HCT116 (cell line): ENCODE data around the gene SIPA1L3. TPM values are rescaled to one million over a fixed set of nuclear protein-coding genes. Genes with fewer than 3 reads are reported as not detected.

Experiments used
- ATAC-seq: fragments of 200-7000 bp; cut with Tn5 transposase; 2 replicates; pipeline ENCODE4 v1.9.1; 2020; ENCODE audit warnings: mild to moderate bottlenecking, moderate library complexity
- BruUV-seq: library from RNA; stranded (reverse); fragments of 400-500 nt; replicated peaks from 2 replicates; lab custom pipeline; 2021; lab: Mats Ljungman, UMichigan
- CTCF ChIA-PET: fragments of 300-600 bp; sonication (Branson Sonifier 250); formaldehyde crosslinking; loops from one replicate; lab custom pipeline; 2021; ENCODE audit warnings: antibody characterized with exemption; lab: Charles Lee
- POLR2A ChIA-PET: fragments of 300-600, 350-600 bp; sonication (Branson Sonifier 250); formaldehyde crosslinking; loops from one replicate; lab custom pipeline; 2021; ENCODE audit warnings: antibody characterized with exemption; lab: Charles Lee
- RAD21 ChIA-PET, 2 experiments: fragments of 300-600 bp; sonication (Branson Sonifier 250); formaldehyde crosslinking; loops; one replicate each; lab custom pipeline; 2023; ENCODE audit warnings: low total read pairs in 2 of 2; ENCODE audit not compliant: uncharacterized antibody in 2 of 2, unreplicated experiment in 2 of 2, low non-redundant PET in 1 of 2; lab: Charles Lee
- DNase-seq: peaks from one replicate; pipeline ENCODE4 v3.0.0-alpha.2; 2010; ENCODE audit warnings: low read depth, low spot score
- H2AFZ ChIP-seq: fragments of 200-600 bp; shearing (Covaris generic), sonication (generic); 2 replicates; pipeline ENCODE4 v1.6.1; 2017; ENCODE audit warnings: low read depth, mixed run types, mixed read lengths, antibody characterized with exemption, low read length; ENCODE audit not compliant: poor library complexity, severe bottlenecking
- H3K27ac ChIP-seq: 2 replicates; pipeline ENCODE4 v1.5.1; 2012; ENCODE audit warnings: low read depth, low read length
- H3K27me3 ChIP-seq: fragments of 200-600 bp; sonication (generic); 2 replicates; pipeline ENCODE4 v1.6.1; 2016; ENCODE audit warnings: mixed run types, low read length, mixed read lengths; ENCODE audit not compliant: insufficient read depth
- H3K36me3 ChIP-seq, 2 experiments: fragments of 200-500 bp in 1 of 2; fragments of 200-600 bp in 1 of 2; sonication (Bioruptor generic) in 1 of 2; sonication (generic) in 1 of 2; 2 replicates each; pipeline versions ENCODE4 v1.5.1 to v1.6.1; 2014 to 2016; ENCODE audit warnings: low read length in 2 of 2, inconsistent platforms in 1 of 2, mixed read lengths in 1 of 2, mixed run types in 1 of 2; ENCODE audit not compliant: insufficient read depth in 2 of 2, control insufficient read depth in 1 of 2
- H3K4me1 ChIP-seq, 2 experiments: fragments of 200-600 bp in 1 of 2; sonication (generic) in 1 of 2; 2 replicates each; pipeline versions ENCODE4 v1.5.1 to v1.6.1; 2012 to 2017; ENCODE audit warnings: low read length in 2 of 2, inconsistent platforms in 1 of 2, mild to moderate bottlenecking in 1 of 2, mixed read lengths in 1 of 2, mixed run types in 1 of 2, moderate library complexity in 1 of 2; ENCODE audit not compliant: insufficient read depth in 2 of 2, control insufficient read depth in 1 of 2
- H3K4me2 ChIP-seq: fragments of 200-600 bp; sonication (generic); 2 replicates; pipeline ENCODE4 v1.6.1; 2017; ENCODE audit warnings: mixed run types, low read length, mixed read lengths
- H3K4me3 ChIP-seq, 2 experiments: fragments of 200-600 bp in 1 of 2; sonication (generic) in 1 of 2; replicated peaks in 1 of 2; 2 replicates each; pipeline ENCODE4 v1.5.1; 2011 to 2016; ENCODE audit warnings: low read length in 2 of 2, control low read depth in 1 of 2, low read depth in 1 of 2, mild to moderate bottlenecking in 1 of 2, mixed read lengths in 1 of 2, mixed run types in 1 of 2
- H3K79me2 ChIP-seq: fragments of 200-600 bp; sonication (generic); 2 replicates; pipeline ENCODE4 v1.6.1; 2017; ENCODE audit warnings: mild to moderate bottlenecking, mixed run types, low read length, moderate library complexity, mixed read lengths; ENCODE audit not compliant: insufficient read depth
- H3K9ac ChIP-seq: fragments of 200-600 bp; sonication (generic); 2 replicates; pipeline ENCODE4 v1.6.1; 2016; ENCODE audit warnings: low read length, mixed read lengths
- H3K9me2 ChIP-seq: fragments of 200-600 bp; sonication (generic), shearing (Covaris generic); 2 replicates; pipeline ENCODE4 v1.6.1; 2017; ENCODE audit warnings: mixed run types, mild to moderate bottlenecking, moderate library complexity; ENCODE audit not compliant: insufficient read depth
- H3K9me3 ChIP-seq, 2 experiments: fragments of 200-500 bp in 1 of 2; fragments of 200-600 bp in 1 of 2; sonication (Bioruptor generic) in 1 of 2; sonication (generic) in 1 of 2; 2 replicates each; pipeline ENCODE4 v1.6.1; 2014 to 2017; ENCODE audit warnings: low read length in 2 of 2, mixed read lengths in 2 of 2, inconsistent platforms in 1 of 2, low read depth in 1 of 2, mild to moderate bottlenecking in 1 of 2, mixed run types in 1 of 2, moderate library complexity in 1 of 2; ENCODE audit not compliant: control insufficient read depth in 1 of 2, insufficient read depth in 1 of 2
- H4K20me1 ChIP-seq: fragments of 200-600 bp; sonication (generic), shearing (Covaris generic); 2 replicates; pipeline ENCODE4 v1.6.1; 2017; ENCODE audit warnings: mixed run types, mild to moderate bottlenecking, moderate library complexity; ENCODE audit not compliant: insufficient read depth
- ATF3 ChIP-seq: IDR thresholded peaks from 2 replicates; pipeline ENCODE4 v1.6.1; 2012
- CBX3 ChIP-seq: IDR thresholded peaks from 2 replicates; pipeline ENCODE4 v1.6.1; 2012; ENCODE audit warnings: low read depth
- EGR1 ChIP-seq: IDR thresholded peaks from 2 replicates; pipeline ENCODE4 v1.6.1; 2012; ENCODE audit warnings: low read depth
- ELF1 ChIP-seq: IDR thresholded peaks from 2 replicates; pipeline ENCODE4 v1.6.1; 2012; ENCODE audit warnings: low read depth, borderline replicate concordance
- EZH2 ChIP-seq: fragments of 200-600 bp; sonication (generic); IDR thresholded peaks from 2 replicates; pipeline ENCODE4 v1.6.1; 2017; ENCODE audit warnings: antibody characterized with exemption, mixed run types
- FOSL1 ChIP-seq: IDR thresholded peaks from 2 replicates; pipeline ENCODE4 v1.6.1; 2012; ENCODE audit warnings: low read depth
- MAX ChIP-seq: IDR thresholded peaks from 2 replicates; pipeline ENCODE4 v1.6.1; 2012
- POLR2A ChIP-seq: IDR thresholded peaks from 2 replicates; pipeline ENCODE4 v1.7.0; 2011; ENCODE audit warnings: borderline replicate concordance; ENCODE audit not compliant: insufficient read depth, insufficient read length; ENCODE audit errors: extremely low read depth
- POLR2AphosphoS5 ChIP-seq: IDR thresholded peaks from 2 replicates; pipeline ENCODE4 v1.6.1; 2011; ENCODE audit warnings: mild to moderate bottlenecking, low read depth, low read length, moderate library complexity
- SIN3A ChIP-seq: IDR thresholded peaks from 2 replicates; pipeline ENCODE4 v1.6.1; 2012; ENCODE audit warnings: low read depth
- SP1 ChIP-seq: IDR thresholded peaks from 2 replicates; pipeline ENCODE4 v1.6.1; 2012; ENCODE audit warnings: low read depth
- SRF ChIP-seq: IDR thresholded peaks from 2 replicates; pipeline ENCODE4 v1.6.1; 2012; ENCODE audit warnings: low read depth
- YY1 ChIP-seq: IDR thresholded peaks from 2 replicates; pipeline ENCODE4 v1.6.1; 2011; ENCODE audit warnings: low read length, low read depth, moderate library complexity, mild to moderate bottlenecking; ENCODE audit not compliant: insufficient replicate concordance; ENCODE audit errors: extremely low read depth
- ZFX ChIP-seq: fragments of 450-650 bp; IDR thresholded peaks from 2 replicates; pipeline ENCODE4 v1.6.1; 2017
- ZNF274 ChIP-seq: fragments of 200-500 bp; sonication (Bioruptor generic); IDR thresholded peaks from 2 replicates; pipeline ENCODE4 v1.6.1; 2014; ENCODE audit warnings: mild to moderate bottlenecking, low read depth, low read length, inconsistent platforms
- intact Hi-C: fragments of 100-400 bp; cut with micrococcal nuclease; formaldehyde crosslinking; loops from 2 replicates; pipeline ENCODE4 v1.10.0; 2022
- total RNA-seq: library from RNA; stranded (reverse); gene quantifications from one replicate; pipeline ENCODE4 v1.2.1, GENCODE V29; 2021; ENCODE audit not compliant: unreplicated experiment

The SIPA1L3 gene
- total RNA-seq, 1 experiment from 2014 or later, result 41.8 TPM

GRCh38 chr19:38204096-38204495 lies 297.1 kb downstream of the SIPA1L3 start:
- CTCF ChIA-PET, result no interaction called here
- RAD21 ChIA-PET, result no interaction called here
- Histone ChIP-seq H3K36me3 (no peaks in the 10 kb centered on the region), H4K20me1 (no peaks in the 10 kb centered on the region), H3K9ac (no peak overlapping the region), H3K27me3 (no peaks in the 10 kb centered on the region), H3K27ac (no peak overlapping the region), H3K79me2 (no peaks in the 10 kb centered on the region), H2AFZ (no peak overlapping the region), H3K4me3 (no peak overlapping the region), H3K9me2 (no peaks in the 10 kb centered on the region), H3K9me3 (no peaks in the 10 kb centered on the region), H3K4me1 (peaks cover 0 to 2% of the 10 kb centered on the region in 2 experiments; a peak in 1 of 4 replicates), H3K4me2 (no peak overlapping the region)
- ATAC-seq (no peak), DNase-seq (no peak)
- intact Hi-C loops, result no loop called here
- no peak for TF ChIP-seq ZFX
- no peak for TF ChIP-seq FOSL1
- no TSS peak for BruUV-seq
- POLR2A ChIA-PET, result no interaction called here

GRCh38 chr19:38204728-38205127 lies 297.7 kb downstream of the SIPA1L3 start:
- Histone ChIP-seq H2AFZ (no peak overlapping the region), H3K4me1 (peaks cover 0 to 7% of the 10 kb centered on the region in 2 experiments; a peak in 1 of 4 replicates), H3K4me2 (no peak overlapping the region), H3K9me3 (no peaks in the 10 kb centered on the region), H3K79me2 (no peaks in the 10 kb centered on the region), H3K27me3 (no peaks in the 10 kb centered on the region), H3K9ac (no peak overlapping the region), H3K27ac (no peak overlapping the region), H4K20me1 (no peaks in the 10 kb centered on the region), H3K36me3 (no peaks in the 10 kb centered on the region), H3K4me3 (no peak overlapping the region), H3K9me2 (no peaks in the 10 kb centered on the region)
- BruUV-seq, result no TSS peak
- intact Hi-C loops, result no loop called here
- CTCF ChIA-PET, result no interaction called here
- no peak for DNase-seq
- RAD21 ChIA-PET, result no interaction called here
- ATAC-seq, result no peak
- no peak for TF ChIP-seq SP1
- no peak for TF ChIP-seq POLR2AphosphoS5
- no peak for TF ChIP-seq SIN3A
- TF ChIP-seq FOSL1, result no peak
- no peak for TF ChIP-seq EZH2
- no peak for TF ChIP-seq ATF3
- no peak for TF ChIP-seq ELF1
- TF ChIP-seq ZFX, result no peak
- TF ChIP-seq MAX, result no peak
- no peak for TF ChIP-seq CBX3
- no peak for TF ChIP-seq SRF
- no peak for TF ChIP-seq EGR1
- TF ChIP-seq ZNF274, result no peak
- no peak for TF ChIP-seq POLR2A
- no peak for TF ChIP-seq YY1
- POLR2A ChIA-PET, result interaction anchor here (0.6 kb wide), 1 partner anchor 298 kb away, joined by 3 read pairs; the partner anchor contains the start of genes SIPA1L3 and WDR87
